Measurements from ENCODE around the gene CDH23. TPM values are rescaled to one million over a fixed set of nuclear protein-coding genes. Genes with fewer than 3 reads are reported as not detected.

Gene CDH23
- total and polyA plus RNA-seq, 2 donors (not counting 1 experiment from before 2014, with no cell fraction given): 0.37 to 0.89 TPM

DNA sequence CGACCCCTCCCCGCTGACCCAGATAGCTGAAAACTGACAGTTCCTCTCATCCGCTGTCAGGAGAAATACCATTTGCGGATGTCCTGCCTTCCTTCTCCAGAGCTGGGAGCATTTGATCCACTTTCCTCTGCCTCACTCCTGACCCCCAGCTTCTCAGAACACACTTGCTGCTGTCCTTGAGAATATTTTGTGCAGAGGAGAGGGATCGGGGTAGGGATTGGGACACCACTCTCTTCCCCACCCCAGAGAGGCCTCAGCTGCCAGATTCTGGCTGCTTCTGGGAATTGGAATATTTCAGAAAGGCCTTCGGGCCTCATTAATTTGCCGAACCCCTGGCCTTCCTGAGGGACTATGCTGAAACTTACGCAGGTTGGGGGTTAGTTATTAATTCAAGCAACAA lies 225.9 kb downstream of the CDH23 start:
- H4K20me1 ChIP-seq (ENCODE audit: control insufficient read depth, insufficient read depth, low read length, poor library complexity, severe bottlenecking): no peaks in the 10 kb centered on the region
- DNase-seq: no peak
- H2AFZ ChIP-seq (ENCODE audit: insufficient read depth, low read depth, low read length, poor library complexity, severe bottlenecking): no peak overlapping the region
- POLR2A ChIA-PET: no interaction called here
- no peaks in the 10 kb centered on the region for H3K79me2 ChIP-seq (ENCODE audit: control insufficient read depth, insufficient read depth, low read length)
- TF ChIP-seq EZH2 (IDR thresholded peaks at IDR 0.05; ENCODE audit: borderline replicate concordance, insufficient read depth, low read depth, low read length, poor library complexity, severe bottlenecking) (no peak), CTCF (IDR thresholded peaks at IDR 0.05) (no peak)
- peaks cover 10% of the 10 kb centered on the region for H3K27me3 Mint-ChIP-seq
- 94% methylated on average over 5 of the region's 8 CpGs for WGBS (ENCODE audit: insufficient coverage)
- peaks cover 0 to 11% of the 10 kb centered on the region in 2 donors for H3K4me1 ChIP-seq (ENCODE audit: control insufficient read depth in 2 of 2, insufficient read depth in 2 of 2, low read length in 2 of 2)
- no peak overlapping the region for H3K27ac Mint-ChIP-seq
- H3K27ac ChIP-seq (ENCODE audit: low read length in 2 of 2): no peak overlapping the region
- no peak overlapping the region for H3K9ac ChIP-seq (ENCODE audit: low read length)
- H3K9me3 Mint-ChIP-seq (ENCODE audit: insufficient read depth): no peaks in the 10 kb centered on the region
- no peaks in the 10 kb centered on the region for H3K36me3 ChIP-seq (replicated peaks in 1 of 2; ENCODE audit: control extremely low read depth in 1 of 2, control insufficient read depth in 1 of 2, extremely low read depth in 1 of 2, insufficient read depth in 2 of 2, low read length in 1 of 2)
- no peak overlapping the region for H3K4me2 ChIP-seq (replicated peaks; ENCODE audit: low read depth, low read length, poor library complexity, severe bottlenecking)
- peaks cover 0 to 2% (median 0%) of the 10 kb centered on the region in 4 experiments for H3K27me3 ChIP-seq (replicated peaks in 1 of 4; ENCODE audit: control extremely low read depth in 1 of 4, control insufficient read depth in 3 of 4, insufficient read depth in 4 of 4, low read length in 3 of 4)
- CTCF ChIA-PET: interaction anchor here (0.6 to 1.3 kb wide), 4 partner anchors 16 to 411 kb away, joined by 3 to 5 read pairs (median 4); no protein-coding TSS in a partner anchor
- no peak overlapping the region for H3K4me3 Mint-ChIP-seq
- intact Hi-C loops (cut with micrococcal nuclease): no loop called here
- peaks cover 9% of the 10 kb centered on the region for H3K4me1 Mint-ChIP-seq
- no peak for ATAC-seq (ENCODE audit: low read depth)
- H3K4me3 ChIP-seq (ENCODE audit: control extremely low read depth in 1 of 5, extremely low read depth in 1 of 5, insufficient read depth in 1 of 5, low read depth in 2 of 5, low read length in 4 of 5): no peak overlapping the region
- H3K9me3 ChIP-seq (ENCODE audit: control extremely low read depth in 1 of 3, control insufficient read depth in 2 of 3, insufficient read depth in 1 of 3, low read length in 2 of 3): no peaks in the 10 kb centered on the region

GRCh38 chr10:71623098-71623985 lies 226.6 kb downstream of the CDH23 start:
- Histone ChIP-seq H3K27me3 (replicated peaks in 1 of 4; ENCODE audit: control extremely low read depth in 1 of 4, control insufficient read depth in 3 of 4, insufficient read depth in 4 of 4, low read length in 3 of 4) (peaks cover 0 to 2% (median 0%) of the 10 kb centered on the region in 4 experiments), H3K79me2 (ENCODE audit: control insufficient read depth, insufficient read depth, low read length) (no peaks in the 10 kb centered on the region), H3K27ac (ENCODE audit: low read length in 2 of 2) (no peak overlapping the region), H4K20me1 (ENCODE audit: control insufficient read depth, insufficient read depth, low read length, poor library complexity, severe bottlenecking) (no peaks in the 10 kb centered on the region), H3K4me1 (ENCODE audit: control insufficient read depth in 2 of 2, insufficient read depth in 2 of 2, low read length in 2 of 2) (peaks cover 0 to 11% of the 10 kb centered on the region in 2 donors), H3K9me3 (ENCODE audit: control extremely low read depth in 1 of 3, control insufficient read depth in 2 of 3, insufficient read depth in 1 of 3, low read length in 2 of 3) (no peaks in the 10 kb centered on the region), H3K4me3 (ENCODE audit: control extremely low read depth in 1 of 5, extremely low read depth in 1 of 5, insufficient read depth in 1 of 5, low read depth in 2 of 5, low read length in 4 of 5) (no peak overlapping the region), H2AFZ (ENCODE audit: insufficient read depth, low read depth, low read length, poor library complexity, severe bottlenecking) (no peak overlapping the region), H3K9ac (ENCODE audit: low read length) (no peak overlapping the region), H3K4me2 (replicated peaks; ENCODE audit: low read depth, low read length, poor library complexity, severe bottlenecking) (no peak overlapping the region), H3K36me3 (replicated peaks in 1 of 2; ENCODE audit: control extremely low read depth in 1 of 2, control insufficient read depth in 1 of 2, extremely low read depth in 1 of 2, insufficient read depth in 2 of 2, low read length in 1 of 2) (no peaks in the 10 kb centered on the region)
- no peak for ATAC-seq (ENCODE audit: low read depth)
- ChIA-PET POLR2A (no interaction called here), CTCF (interaction anchor here (0.6 to 1.1 kb wide), 3 partner anchors 16 to 410 kb away, joined by 3 to 5 read pairs (median 4); no protein-coding TSS in a partner anchor)
- WGBS (ENCODE audit: insufficient coverage): 53% methylated on average over 11 of the region's 11 CpGs
- intact Hi-C loops (cut with micrococcal nuclease): no loop called here
- Mint-ChIP-seq H3K27ac (no peak overlapping the region), H3K4me1 (peaks cover 9% of the 10 kb centered on the region), H3K27me3 (peaks cover 16% of the 10 kb centered on the region), H3K4me3 (no peak overlapping the region), H3K9me3 (ENCODE audit: insufficient read depth) (no peaks in the 10 kb centered on the region)
- no peak for DNase-seq
- TF ChIP-seq CTCF (IDR thresholded peaks at IDR 0.05) (no peak), EZH2 (IDR thresholded peaks at IDR 0.05; ENCODE audit: borderline replicate concordance, insufficient read depth, low read depth, low read length, poor library complexity, severe bottlenecking) (no peak)
